ENCODE results near the gene ZNF888.
"Not testable (repeated sequence)": the region's sequence is repeated elsewhere in the genome, so short reads cannot be mapped to it uniquely, and the experiment has no call there.

DNA sequence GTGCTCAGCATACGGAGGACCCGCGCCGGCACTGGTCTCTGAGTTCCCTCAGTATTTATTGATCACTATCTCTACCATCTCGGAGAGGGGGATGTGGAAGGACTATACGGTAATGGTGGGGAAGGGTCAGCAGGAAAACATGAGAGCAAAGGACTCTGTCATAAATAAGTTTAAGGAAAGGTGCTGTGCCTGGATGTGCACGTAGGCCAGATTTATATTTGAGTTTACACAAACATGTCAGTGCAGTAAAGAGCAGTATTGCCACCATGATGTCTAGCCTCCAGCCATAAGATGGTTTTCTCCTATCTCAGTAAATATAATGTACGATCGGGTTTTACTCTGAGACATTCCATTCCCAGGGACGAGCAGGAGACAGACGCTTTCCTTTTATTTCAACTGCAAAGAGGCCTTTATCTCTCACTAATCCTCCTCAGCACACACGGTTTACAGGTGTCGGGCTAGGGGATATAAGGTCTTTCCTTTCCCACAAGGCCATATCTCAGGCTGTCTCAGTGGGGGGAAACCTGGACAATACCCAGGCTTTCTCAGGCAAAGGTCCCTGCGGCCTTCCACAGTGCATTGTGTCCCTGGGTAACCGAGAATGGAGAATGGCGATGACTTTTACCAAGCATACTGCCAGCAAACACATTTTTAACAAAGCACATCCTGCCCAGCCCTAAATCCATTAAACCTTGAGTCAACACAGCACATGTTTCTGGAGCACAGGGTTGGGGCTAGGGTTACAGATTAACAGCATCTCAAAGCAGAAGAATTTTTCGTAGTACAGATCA is 21.7 kb upstream of the ZNF888 start:
- TF ChIP-seq, protein P1, sequence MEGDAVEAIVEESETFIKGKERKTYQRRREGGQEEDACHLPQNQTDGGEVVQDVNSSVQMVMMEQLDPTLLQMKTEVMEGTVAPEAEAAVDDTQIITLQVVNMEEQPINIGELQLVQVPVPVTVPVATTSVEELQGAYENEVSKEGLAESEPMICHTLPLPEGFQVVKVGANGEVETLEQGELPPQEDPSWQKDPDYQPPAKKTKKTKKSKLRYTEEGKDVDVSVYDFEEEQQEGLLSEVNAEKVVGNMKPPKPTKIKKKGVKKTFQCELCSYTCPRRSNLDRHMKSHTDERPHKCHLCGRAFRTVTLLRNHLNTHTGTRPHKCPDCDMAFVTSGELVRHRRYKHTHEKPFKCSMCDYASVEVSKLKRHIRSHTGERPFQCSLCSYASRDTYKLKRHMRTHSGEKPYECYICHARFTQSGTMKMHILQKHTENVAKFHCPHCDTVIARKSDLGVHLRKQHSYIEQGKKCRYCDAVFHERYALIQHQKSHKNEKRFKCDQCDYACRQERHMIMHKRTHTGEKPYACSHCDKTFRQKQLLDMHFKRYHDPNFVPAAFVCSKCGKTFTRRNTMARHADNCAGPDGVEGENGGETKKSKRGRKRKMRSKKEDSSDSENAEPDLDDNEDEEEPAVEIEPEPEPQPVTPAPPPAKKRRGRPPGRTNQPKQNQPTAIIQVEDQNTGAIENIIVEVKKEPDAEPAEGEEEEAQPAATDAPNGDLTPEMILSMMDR (conservative IDR thresholded peaks at IDR 0.05; ENCODE audit: low read depth in 2 of 2) = not testable (repeated sequence)
- TF ChIP-seq, protein P2, sequence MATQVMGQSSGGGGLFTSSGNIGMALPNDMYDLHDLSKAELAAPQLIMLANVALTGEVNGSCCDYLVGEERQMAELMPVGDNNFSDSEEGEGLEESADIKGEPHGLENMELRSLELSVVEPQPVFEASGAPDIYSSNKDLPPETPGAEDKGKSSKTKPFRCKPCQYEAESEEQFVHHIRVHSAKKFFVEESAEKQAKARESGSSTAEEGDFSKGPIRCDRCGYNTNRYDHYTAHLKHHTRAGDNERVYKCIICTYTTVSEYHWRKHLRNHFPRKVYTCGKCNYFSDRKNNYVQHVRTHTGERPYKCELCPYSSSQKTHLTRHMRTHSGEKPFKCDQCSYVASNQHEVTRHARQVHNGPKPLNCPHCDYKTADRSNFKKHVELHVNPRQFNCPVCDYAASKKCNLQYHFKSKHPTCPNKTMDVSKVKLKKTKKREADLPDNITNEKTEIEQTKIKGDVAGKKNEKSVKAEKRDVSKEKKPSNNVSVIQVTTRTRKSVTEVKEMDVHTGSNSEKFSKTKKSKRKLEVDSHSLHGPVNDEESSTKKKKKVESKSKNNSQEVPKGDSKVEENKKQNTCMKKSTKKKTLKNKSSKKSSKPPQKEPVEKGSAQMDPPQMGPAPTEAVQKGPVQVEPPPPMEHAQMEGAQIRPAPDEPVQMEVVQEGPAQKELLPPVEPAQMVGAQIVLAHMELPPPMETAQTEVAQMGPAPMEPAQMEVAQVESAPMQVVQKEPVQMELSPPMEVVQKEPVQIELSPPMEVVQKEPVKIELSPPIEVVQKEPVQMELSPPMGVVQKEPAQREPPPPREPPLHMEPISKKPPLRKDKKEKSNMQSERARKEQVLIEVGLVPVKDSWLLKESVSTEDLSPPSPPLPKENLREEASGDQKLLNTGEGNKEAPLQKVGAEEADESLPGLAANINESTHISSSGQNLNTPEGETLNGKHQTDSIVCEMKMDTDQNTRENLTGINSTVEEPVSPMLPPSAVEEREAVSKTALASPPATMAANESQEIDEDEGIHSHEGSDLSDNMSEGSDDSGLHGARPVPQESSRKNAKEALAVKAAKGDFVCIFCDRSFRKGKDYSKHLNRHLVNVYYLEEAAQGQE (IDR thresholded peaks at IDR 0.05; ENCODE audit: unreplicated experiment) = not testable (repeated sequence)
- TF ChIP-seq POLR2AphosphoS5 (IDR thresholded peaks at IDR 0.05; ENCODE audit: low read depth); EZH2phosphoT487 (IDR thresholded peaks at IDR 0.05; ENCODE audit: unreplicated experiment); EZH2 (IDR thresholded peaks at IDR 0.05; ENCODE audit: low read depth, unreplicated experiment); ZNF331 (CRISPR knock-in tag; IDR thresholded peaks at IDR 0.05; ENCODE audit: low read depth); ZNF114 (CRISPR knock-in tag; IDR thresholded peaks at IDR 0.05); JUNB (IDR thresholded peaks at IDR 0.05; ENCODE audit: unreplicated experiment): not testable (repeated sequence)
- TF ChIP-seq, protein P3, sequence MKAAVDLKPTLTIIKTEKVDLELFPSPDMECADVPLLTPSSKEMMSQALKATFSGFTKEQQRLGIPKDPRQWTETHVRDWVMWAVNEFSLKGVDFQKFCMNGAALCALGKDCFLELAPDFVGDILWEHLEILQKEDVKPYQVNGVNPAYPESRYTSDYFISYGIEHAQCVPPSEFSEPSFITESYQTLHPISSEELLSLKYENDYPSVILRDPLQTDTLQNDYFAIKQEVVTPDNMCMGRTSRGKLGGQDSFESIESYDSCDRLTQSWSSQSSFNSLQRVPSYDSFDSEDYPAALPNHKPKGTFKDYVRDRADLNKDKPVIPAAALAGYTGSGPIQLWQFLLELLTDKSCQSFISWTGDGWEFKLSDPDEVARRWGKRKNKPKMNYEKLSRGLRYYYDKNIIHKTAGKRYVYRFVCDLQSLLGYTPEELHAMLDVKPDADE (IDR thresholded peaks at IDR 0.05) = not testable (repeated sequence)

All from GM23338 (cell line).